ENCODE measurements around the gene CTNNBIP1.

CTNNBIP1 gene

GRCh38 chr1:9877962-9878361, 32.1 kb downstream of the CTNNBIP1 start:
- DNase-seq (ENCODE audit: low read depth in 2 of 2) = no peak

- DNase-seq (ENCODE audit: low read depth in 2 of 2) = no peak
Measured at GRCh38 chr1:9875636-9876000, 34.5 kb downstream of the CTNNBIP1 start.

- DNase-seq (ENCODE audit: low read depth in 2 of 2) = no peak
Measured at GRCh38 chr1:9874959-9875635, 35.0 kb downstream of the CTNNBIP1 start.

GRCh38 chr1:9874412-9874811, 35.7 kb downstream of the CTNNBIP1 start:
- DNase-seq (ENCODE audit: low read depth in 2 of 2) = no peak

GRCh38 chr1:9873992-9874391, 36.1 kb downstream of the CTNNBIP1 start:
- DNase-seq (ENCODE audit: low read depth in 2 of 2) = no peak

- DNase-seq (ENCODE audit: low read depth in 2 of 2) = no peak
Measured at GRCh38 chr1:9873385-9873784, 36.7 kb downstream of the CTNNBIP1 start.

GRCh38 chr1:9872430-9873165, 37.5 kb downstream of the CTNNBIP1 start:
- no peak for DNase-seq (ENCODE audit: low read depth in 2 of 2)

GRCh38 chr1:9871707-9872425, 38.2 kb downstream of the CTNNBIP1 start:
- no peak for DNase-seq (ENCODE audit: low read depth in 2 of 2)

- DNase-seq (ENCODE audit: low read depth in 2 of 2) = no peak
Measured at GRCh38 chr1:9871021-9871420, 39.0 kb downstream of the CTNNBIP1 start.

GRCh38 chr1:9870572-9870971, 39.5 kb downstream of the CTNNBIP1 start:
- DNase-seq (ENCODE audit: low read depth in 2 of 2) = no peak

GRCh38 chr1:9869831-9870251, 40.2 kb downstream of the CTNNBIP1 start:
- no peak for DNase-seq (ENCODE audit: low read depth in 2 of 2)

- DNase-seq (ENCODE audit: low read depth in 2 of 2) = no peak
Measured at GRCh38 chr1:9868244-9868590, 41.9 kb downstream of the CTNNBIP1 start.

GRCh38 chr1:9867408-9868243, 42.4 kb downstream of the CTNNBIP1 start:
- DNase-seq (ENCODE audit: low read depth in 2 of 2) = no peak

- no peak for DNase-seq (ENCODE audit: low read depth in 2 of 2)
Measured at GRCh38 chr1:9866836-9867235, 43.2 kb downstream of the CTNNBIP1 start.

- DNase-seq (ENCODE audit: low read depth in 2 of 2) = no peak
Measured at GRCh38 chr1:9865724-9866123, 44.3 kb downstream of the CTNNBIP1 start.

- no peak for DNase-seq (ENCODE audit: low read depth in 2 of 2)
Measured at GRCh38 chr1:9863371-9863770, 46.7 kb downstream of the CTNNBIP1 start.

GRCh38 chr1:9861360-9861759, 48.7 kb downstream of the CTNNBIP1 start:
- no peak for DNase-seq (ENCODE audit: low read depth in 2 of 2)

- DNase-seq (ENCODE audit: low read depth in 2 of 2) = no peak
Measured at GRCh38 chr1:9860887-9861286, 49.2 kb downstream of the CTNNBIP1 start.

GRCh38 chr1:9859281-9860014, 50.6 kb downstream of the CTNNBIP1 start:
- DNase-seq (ENCODE audit: low read depth in 2 of 2) = no peak

- DNase-seq (ENCODE audit: low read depth in 2 of 2) = no peak
Measured at GRCh38 chr1:9858293-9859035, 51.6 kb downstream of the CTNNBIP1 start.

GRCh38 chr1:9855186-9855585, 54.9 kb downstream of the CTNNBIP1 start:
- DNase-seq (ENCODE audit: low read depth in 2 of 2) = no peak

Measured in fibroblast of skin of left biceps (primary cell).